GM12878 (cell line): ENCODE data around the gene ZNF695. TPM values are rescaled to one million over a fixed set of nuclear protein-coding genes. Genes with fewer than 3 reads are reported as not detected.
"Not testable (repeated sequence)": the region's sequence is repeated elsewhere in the genome, so short reads cannot be mapped to it uniquely, and the experiment has no call there.

Source experiments
- ATAC-seq: fragments of 200-7000 bp; cut with Tn5 transposase; 3 replicates; pipeline ENCODE4 v1.9.1; 2020; ENCODE audit warnings: mild to moderate bottlenecking, moderate library complexity
- BruUV-seq: library from RNA; stranded (reverse); fragments of 400-500 nt; replicated peaks from 2 replicates; lab custom pipeline; 2021; lab: Mats Ljungman, UMichigan
- CTCF ChIA-PET: fragments of 300-600 bp; sonication (Branson Sonifier 250); formaldehyde crosslinking; extraction: SDS; loops from one replicate; lab custom pipeline; 2021; ENCODE audit warnings: inconsistent platforms; lab: Yijun Ruan, JAX
- POLR2A ChIA-PET: fragments of 350-600 bp; formaldehyde crosslinking; extraction: SDS; loops from one replicate; lab custom pipeline; 2021; ENCODE audit warnings: inconsistent platforms; lab: Charles Lee
- RAD21 ChIA-PET: fragments of 300-600 bp; sonication (Branson Sonifier 250); formaldehyde crosslinking; loops from one replicate; lab custom pipeline; 2023; ENCODE audit warnings: antibody characterized with exemption; ENCODE audit not compliant: unreplicated experiment; lab: Charles Lee
- SMC1A ChIA-PET: fragments of 300-600 bp; sonication (Branson Sonifier 250); formaldehyde crosslinking; loops from one replicate; lab custom pipeline; 2023; ENCODE audit not compliant: unreplicated experiment, uncharacterized antibody; lab: Charles Lee
- DNase-seq: peaks from one replicate; pipeline ENCODE4 v3.0.0-alpha.2; 2011; ENCODE audit warnings: low read depth, low spot score
- FAIRE-seq: peaks from 3 replicates; lab custom pipeline; 2011; peaks lifted over from hg19 to GRCh38; lab: Jason Lieb, UNC
- H2AFZ ChIP-seq: 2 replicates; pipeline ENCODE4 v1.6.0; 2011; ENCODE audit warnings: low read depth, low read length, control low read depth; ENCODE audit not compliant: control insufficient read depth
- H3K27ac ChIP-seq: 2 replicates; pipeline ENCODE4 v1.5.1; 2011; ENCODE audit warnings: control low read depth; ENCODE audit not compliant: control insufficient read depth, insufficient read depth
- H3K27me3 ChIP-seq, 2 experiments: replicated peaks in 1 of 2; 2 replicates each; pipeline versions ENCODE4 v1.6.0 to v1.6.1; 2011; ENCODE audit warnings: low read length in 1 of 2; ENCODE audit not compliant: control insufficient read depth in 2 of 2, insufficient read depth in 2 of 2
- H3K36me3 ChIP-seq, 2 experiments: 2 replicates each; pipeline ENCODE4 v1.5.1; 2011; ENCODE audit warnings: low read length in 1 of 2; ENCODE audit not compliant: control insufficient read depth in 2 of 2, insufficient read depth in 2 of 2
- H3K4me1 ChIP-seq: 2 replicates; pipeline ENCODE4 v1.6.1; 2011; ENCODE audit warnings: mild to moderate bottlenecking, low read length, moderate library complexity, mixed read lengths; ENCODE audit not compliant: control insufficient read depth, insufficient read depth
- H3K4me2 ChIP-seq: 2 replicates; pipeline ENCODE4 v1.6.0; 2011; ENCODE audit warnings: control low read depth; ENCODE audit not compliant: control insufficient read depth, insufficient read depth
- H3K4me3 ChIP-seq: fragments of 200-600 bp; sonication (generic); 2 replicates; pipeline ENCODE4 v1.5.1; 2016
- H3K79me2 ChIP-seq: 2 replicates; pipeline ENCODE4 v1.6.0; 2011; ENCODE audit warnings: low read length; ENCODE audit not compliant: control insufficient read depth, insufficient read depth
- H3K9ac ChIP-seq: 2 replicates; pipeline ENCODE4 v1.8.0; 2011; ENCODE audit warnings: low read length, control low read depth, mixed read lengths; ENCODE audit not compliant: control insufficient read depth, insufficient read depth
- H3K9me3 ChIP-seq: replicated peaks from 3 replicates; pipeline ENCODE4 v1.5.1; 2011; ENCODE audit warnings: mild to moderate bottlenecking, low read length; ENCODE audit not compliant: control insufficient read depth, insufficient read depth
- H4K20me1 ChIP-seq: 2 replicates; pipeline ENCODE4 v1.6.0; 2011; ENCODE audit not compliant: control insufficient read depth, insufficient read depth
- CBX5 ChIP-seq: sonication (generic); IDR thresholded peaks from 2 replicates; pipeline ENCODE4 v1.6.1; 2016; ENCODE audit warnings: low read depth, moderate library complexity, mild to moderate bottlenecking, inconsistent platforms
- NFIC ChIP-seq: IDR thresholded peaks from 2 replicates; pipeline ENCODE4 v1.6.1; 2012; ENCODE audit warnings: low read depth, mild to moderate bottlenecking, inconsistent platforms, low read length, moderate library complexity
- POLR2A ChIP-seq: IDR thresholded peaks from 2 replicates; pipeline ENCODE4 v1.6.1; 2011; ENCODE audit warnings: low read depth, mild to moderate bottlenecking, low read length
- whole genome bisulfite sequencing: methylation state at CpG from one replicate; pipeline ENCODE4 v1.1.6; 2016; ENCODE audit warnings: low lambda C conversion rate; ENCODE audit not compliant: insufficient replicate concordance, insufficient coverage; ENCODE audit errors: missing lambda C conversion rate; 5-methylcytosine and 5-hydroxymethylcytosine counted together
- in situ Hi-C: fragments of 300-500 bp; cut with MboI; formaldehyde crosslinking; loops from 9 replicates; pipeline ENCODE4 v1.14.3; 2018; ENCODE audit warnings: mixed read lengths
- intact Hi-C: fragments of 100-400 bp; cut with micrococcal nuclease; formaldehyde crosslinking; loops from one replicate; pipeline ENCODE4 v1.14.2; 2022; ENCODE audit not compliant: unreplicated experiment
- polyA plus RNA-seq, 11 experiments: library from polyadenylated mRNA; depleted of rRNA in 4 of 11; unstranded in 6 of 11; stranded (reverse) in 5 of 11; fragments of >200 nt; fragmentation: Nextera tagmentation in 4 of 11; fragmentation: Illumina TruSeq in 1 of 11; extraction: Ambion mirVana in 4 of 11; extraction: Trizol in 1 of 11; gene quantifications; 1 replicate in 1 of 11; 2 replicates in 10 of 11; pipeline versions ENCODE4 v1.2.1 to v1.2.3, GENCODE V29; 2011 to 2016; ENCODE audit warnings: inconsistent platforms in 2 of 11, missing spikeins in 2 of 11, low read depth in 1 of 11
- total RNA-seq, 4 experiments: library from RNA; depleted of rRNA in 3 of 4; stranded (reverse); fragments of >200 nt in 3 of 4; fragmentation: Illumina TruSeq in 1 of 4; extraction: Trizol in 1 of 4; gene quantifications; 2 replicates each; pipeline versions ENCODE4 v1.2.1 to v1.2.3, GENCODE V29; 2013 to 2021

Gene ZNF695
- total and polyA plus RNA-seq, 10 of the 15 experiments (the other 5 are each of a cell fraction or from before 2014, with no cell fraction given): 0.04 to 1.8 (median 1.2) TPM

DNA sequence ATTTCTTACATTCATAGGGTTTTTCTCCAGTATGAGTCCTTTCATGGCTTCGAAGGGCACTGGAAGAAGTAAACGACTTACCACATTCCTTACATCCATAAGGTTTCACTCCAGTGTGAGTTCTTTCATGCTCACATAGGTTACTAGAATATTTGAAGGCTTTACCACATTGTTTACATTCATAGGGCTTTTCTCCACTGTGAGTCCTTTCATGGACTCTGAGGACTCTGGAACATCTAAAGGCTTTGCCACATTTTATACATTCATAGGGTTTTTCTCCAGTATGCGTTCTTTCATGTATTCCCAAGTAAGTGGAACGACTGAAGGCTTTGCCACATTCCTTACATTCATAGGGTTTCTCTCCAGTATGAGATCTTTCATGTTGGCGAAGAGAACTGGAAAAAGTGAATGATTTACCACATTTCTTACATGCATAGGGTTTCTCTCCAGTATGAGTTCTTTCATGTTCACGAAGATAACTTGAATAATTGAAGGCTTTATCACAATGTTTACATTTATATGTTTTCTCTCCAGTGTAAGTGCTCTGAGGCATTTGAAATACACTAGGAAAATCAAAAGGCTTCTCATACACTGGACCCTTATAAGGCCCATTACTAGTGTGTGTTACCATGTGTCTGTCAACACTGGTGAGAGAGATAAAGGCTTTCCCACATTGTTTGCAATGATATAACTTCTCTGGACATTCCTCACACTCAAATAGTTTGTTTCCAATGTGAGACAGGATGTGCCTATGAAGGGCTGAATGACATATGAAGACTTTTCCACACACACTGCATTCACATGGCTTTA lies 29.9 kb upstream of the ZNF695 start:
- Histone ChIP-seq H3K9ac (no peak overlapping the region), H3K79me2 (no peaks in the 10 kb centered on the region)
- no peak for DNase-seq
- TF ChIP-seq CBX5: 0 out of 2 replicates have a peak, but pooled peaks have one; percentile 19
- no peak for TF ChIP-seq POLR2A
- TF ChIP-seq NFIC: no peak
- TF ChIP-seq, all 136 proteins: peak for 1
- no peaks in the 10 kb centered on the region for H4K20me1 ChIP-seq
- ChIA-PET POLR2A (no interaction called here), CTCF (no interaction called here), SMC1A (no interaction called here), RAD21 (no interaction called here)
- FAIRE-seq: no peak
- intact Hi-C loops (no loop called here), in situ Hi-C loops (no loop called here)
- H3K27ac ChIP-seq: no peak overlapping the region
- WGBS: 96% methylated on average over 6 of the region's 6 CpGs
- H3K27me3 ChIP-seq: no peaks in the 10 kb centered on the region
- no peak for ATAC-seq
- H2AFZ ChIP-seq: no peak overlapping the region
- peaks cover 35% of the 10 kb centered on the region for H3K9me3 ChIP-seq
- H3K4me2 ChIP-seq: no peak overlapping the region
- H3K36me3 ChIP-seq: peaks cover 0 to 7% of the 10 kb centered on the region in 2 experiments; a peak in 2 of 4 replicates
- BruUV-seq: no TSS peak
- no peaks in the 10 kb centered on the region for H3K4me1 ChIP-seq
- H3K4me3 ChIP-seq: no peak overlapping the region

DNA sequence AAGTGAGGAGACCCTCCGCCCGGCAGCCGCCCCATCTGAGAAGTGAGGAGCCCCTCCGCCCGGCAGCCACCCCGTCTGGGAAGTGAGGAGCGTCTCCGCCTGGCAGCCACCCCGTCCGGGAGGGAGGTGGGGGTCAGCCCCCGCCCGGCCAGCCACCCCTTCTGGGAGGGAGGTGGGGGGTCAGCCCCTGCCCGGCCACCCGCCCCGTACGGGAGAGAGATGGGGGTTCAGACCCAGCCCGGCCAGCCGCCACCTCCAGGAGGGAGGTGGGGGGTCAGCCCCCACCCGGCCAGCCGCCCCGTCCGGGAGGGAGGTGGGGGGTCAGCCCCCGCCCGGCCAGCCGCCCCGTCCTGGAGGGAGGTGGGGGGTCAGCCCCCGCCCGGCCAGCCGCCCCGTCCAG lies 24.4 kb upstream of the ZNF695 start:
- FAIRE-seq, H3K36me3 ChIP-seq, H3K4me2 ChIP-seq, BruUV-seq, CTCF ChIA-PET, H3K4me3 ChIP-seq, RAD21 ChIA-PET, SMC1A ChIA-PET, POLR2A ChIA-PET, H4K20me1 ChIP-seq, H3K79me2 ChIP-seq, in situ Hi-C loops, H3K27ac ChIP-seq, H3K9ac ChIP-seq, H2AFZ ChIP-seq, ATAC-seq, intact Hi-C loops, H3K4me1 ChIP-seq, DNase-seq, H3K27me3 ChIP-seq: not testable (repeated sequence)
- no CpG with 5 or more reads among the region's 30 CpGs for WGBS
- H3K9me3 ChIP-seq: peaks cover 17% of the 10 kb centered on the region

DNA sequence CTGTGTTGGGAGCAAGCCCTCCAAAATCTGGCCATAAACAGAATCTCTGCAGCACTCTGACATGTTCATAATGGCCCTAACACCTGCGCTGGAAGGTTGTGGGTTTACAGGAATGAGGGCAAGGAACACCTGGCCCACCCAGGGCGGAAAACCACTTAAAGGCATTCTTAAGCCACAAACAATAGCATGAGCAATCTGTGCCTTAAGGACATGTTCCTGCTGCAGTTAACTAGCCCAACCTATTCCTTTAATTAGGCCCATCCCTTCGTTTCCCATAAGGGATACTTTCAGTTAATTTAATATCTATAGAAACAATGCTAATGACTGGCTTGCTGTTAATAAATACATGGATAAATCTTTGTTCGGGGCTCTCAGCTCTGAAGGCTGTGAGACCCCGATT lies 16.8 kb upstream of the ZNF695 start:
- in situ Hi-C loops, H2AFZ ChIP-seq, H3K36me3 ChIP-seq, H3K4me1 ChIP-seq, H3K9ac ChIP-seq, H3K79me2 ChIP-seq, H3K4me3 ChIP-seq, H3K27me3 ChIP-seq, H3K27ac ChIP-seq, BruUV-seq, RAD21 ChIA-PET, SMC1A ChIA-PET, H3K9me3 ChIP-seq, POLR2A ChIA-PET, intact Hi-C loops, CTCF ChIA-PET, H3K4me2 ChIP-seq, H4K20me1 ChIP-seq, DNase-seq, FAIRE-seq, ATAC-seq: not testable (repeated sequence)
- 7% methylated on average over 4 of the region's 5 CpGs for WGBS
